HG03108 (cell line): ENCODE measurements around the gene IFI35.
"Not testable (repeated sequence)": the region's sequence is repeated elsewhere in the genome, so short reads cannot be mapped to it uniquely, and the experiment has no call there.

Source experiments
- ATAC-seq: cut with Tn5 transposase; IDR thresholded peaks from one replicate; pipeline ENCODE4 v1.9.1; 2021; ENCODE audit warnings: moderate library complexity; ENCODE audit not compliant: unreplicated experiment

Gene IFI35

GRCh38 chr17:43044024-43044423 lies 37.4 kb downstream of the IFI35 start:
- ATAC-seq: no peak

- ATAC-seq: no peak
Measured at GRCh38 chr17:43051969-43052368, 45.4 kb downstream of the IFI35 start.

GRCh38 chr17:43053008-43053407 lies 46.4 kb downstream of the IFI35 start:
- not testable (repeated sequence) for ATAC-seq

GRCh38 chr17:43056051-43056450 lies 49.5 kb downstream of the IFI35 start:
- ATAC-seq: no peak

- no peak for ATAC-seq
Measured at GRCh38 chr17:43062984-43063638, 56.5 kb downstream of the IFI35 start.
